Nephron (organoid): ENCODE measurements around the gene RHEB.
A peak's percentile ranks its signal among the peaks of the same experiment; 100 is the strongest.

Source experiments
- H3K27ac Mint-ChIP-seq, 3 experiments: 2 replicates each; pipeline ENCODE4 v1.8.0; 2020; ENCODE audit warnings: mixed read lengths in 3 of 3, mild to moderate bottlenecking in 2 of 3, moderate library complexity in 1 of 3
- H3K27me3 Mint-ChIP-seq: 2 replicates; pipeline ENCODE4 v1.8.0; 2021; ENCODE audit warnings: low read depth, mild to moderate bottlenecking, moderate library complexity, mixed read lengths
- H3K36me3 Mint-ChIP-seq: 2 replicates; pipeline ENCODE4 v1.8.0; 2020; ENCODE audit warnings: low read depth, mixed read lengths
- H3K4me1 Mint-ChIP-seq: 2 replicates; pipeline ENCODE4 v1.8.0; 2020; ENCODE audit warnings: mixed read lengths
- H3K4me3 Mint-ChIP-seq, 3 experiments: 2 replicates each; pipeline ENCODE4 v1.8.0; 2020; ENCODE audit warnings: mild to moderate bottlenecking in 3 of 3, mixed read lengths in 3 of 3, moderate library complexity in 2 of 3
- H3K9me3 Mint-ChIP-seq: 2 replicates; pipeline ENCODE4 v1.8.0; 2020; ENCODE audit warnings: mixed read lengths
- TF ChIP-seq, protein P1 (sequence below), 3 experiments: fragments of 200-600 bp; sonication (generic); IDR thresholded peaks; one replicate each; pipeline ENCODE4 v1.5.0; 2021; ENCODE audit warnings: antibody characterized with exemption in 3 of 3; ENCODE audit not compliant: unreplicated experiment in 3 of 3

RHEB gene

DNA sequence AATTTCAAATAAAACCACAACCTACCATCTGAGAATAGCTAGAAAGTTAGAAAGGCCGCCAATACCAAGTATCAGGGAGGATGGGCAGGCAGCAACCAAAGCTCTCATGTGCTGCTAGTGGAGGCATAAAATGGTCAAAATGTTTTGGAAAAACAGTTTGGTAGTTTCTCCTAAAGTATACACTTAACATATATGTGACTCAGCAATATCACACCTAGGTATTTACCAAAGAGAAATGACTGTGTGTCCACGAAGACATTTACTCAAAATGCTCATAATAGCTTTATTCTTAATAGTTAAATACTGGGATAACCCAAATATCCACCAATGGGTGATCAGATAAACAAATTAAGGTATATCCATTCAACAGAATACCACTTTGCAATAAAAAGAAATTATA is 14.3 kb downstream of the RHEB start:
- peaks cover under 1% of the 10 kb centered on the region for H3K36me3 Mint-ChIP-seq
- TF ChIP-seq, protein P1, sequence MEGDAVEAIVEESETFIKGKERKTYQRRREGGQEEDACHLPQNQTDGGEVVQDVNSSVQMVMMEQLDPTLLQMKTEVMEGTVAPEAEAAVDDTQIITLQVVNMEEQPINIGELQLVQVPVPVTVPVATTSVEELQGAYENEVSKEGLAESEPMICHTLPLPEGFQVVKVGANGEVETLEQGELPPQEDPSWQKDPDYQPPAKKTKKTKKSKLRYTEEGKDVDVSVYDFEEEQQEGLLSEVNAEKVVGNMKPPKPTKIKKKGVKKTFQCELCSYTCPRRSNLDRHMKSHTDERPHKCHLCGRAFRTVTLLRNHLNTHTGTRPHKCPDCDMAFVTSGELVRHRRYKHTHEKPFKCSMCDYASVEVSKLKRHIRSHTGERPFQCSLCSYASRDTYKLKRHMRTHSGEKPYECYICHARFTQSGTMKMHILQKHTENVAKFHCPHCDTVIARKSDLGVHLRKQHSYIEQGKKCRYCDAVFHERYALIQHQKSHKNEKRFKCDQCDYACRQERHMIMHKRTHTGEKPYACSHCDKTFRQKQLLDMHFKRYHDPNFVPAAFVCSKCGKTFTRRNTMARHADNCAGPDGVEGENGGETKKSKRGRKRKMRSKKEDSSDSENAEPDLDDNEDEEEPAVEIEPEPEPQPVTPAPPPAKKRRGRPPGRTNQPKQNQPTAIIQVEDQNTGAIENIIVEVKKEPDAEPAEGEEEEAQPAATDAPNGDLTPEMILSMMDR (IDR thresholded peaks at IDR 0.05; ENCODE audit: unreplicated experiment in 3 of 3), result no peak
- peaks cover 46% of the 10 kb centered on the region for H3K4me1 Mint-ChIP-seq
- H3K27me3 Mint-ChIP-seq, result no peaks in the 10 kb centered on the region
- no peaks in the 10 kb centered on the region for H3K9me3 Mint-ChIP-seq
- H3K27ac Mint-ChIP-seq, result no peak overlapping the region
- H3K4me3 Mint-ChIP-seq, result no peak overlapping the region

DNA sequence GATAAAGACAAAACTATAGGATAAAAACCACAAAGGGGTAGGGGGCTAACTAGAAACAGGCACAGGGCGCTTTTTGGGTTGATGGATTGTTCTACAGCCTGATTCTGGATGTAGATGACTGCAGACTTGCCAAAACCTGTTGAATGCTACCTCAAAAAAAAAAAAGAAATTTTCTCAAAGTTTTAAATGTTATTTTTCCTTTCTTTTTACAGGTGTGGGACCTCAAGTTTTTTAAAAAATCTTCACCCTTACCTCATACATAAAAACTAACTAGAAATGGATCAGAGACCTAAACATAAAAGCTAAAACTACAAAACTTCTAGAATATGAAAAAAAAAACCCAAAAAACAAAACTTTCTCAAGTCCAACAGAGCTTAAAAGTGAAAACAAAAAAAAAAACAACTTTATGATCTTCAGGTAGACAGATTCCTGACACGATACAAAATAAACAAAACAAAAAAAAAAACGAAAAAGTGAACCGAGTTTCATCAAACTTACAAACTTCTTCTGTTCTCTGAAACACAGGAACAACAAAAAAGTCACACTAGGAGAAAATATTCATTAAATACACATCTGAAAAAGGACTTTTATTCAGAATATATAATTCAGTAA is 14.9 kb downstream of the RHEB start:
- Mint-ChIP-seq H3K9me3 (no peaks in the 10 kb centered on the region), H3K4me3 (no peak overlapping the region), H3K27ac (no peak overlapping the region), H3K4me1 (peaks cover 46% of the 10 kb centered on the region), H3K27me3 (no peaks in the 10 kb centered on the region), H3K36me3 (peaks cover 4% of the 10 kb centered on the region)
- TF ChIP-seq, protein P1 (IDR thresholded peaks at IDR 0.05; ENCODE audit: unreplicated experiment in 3 of 3), result no peak

DNA sequence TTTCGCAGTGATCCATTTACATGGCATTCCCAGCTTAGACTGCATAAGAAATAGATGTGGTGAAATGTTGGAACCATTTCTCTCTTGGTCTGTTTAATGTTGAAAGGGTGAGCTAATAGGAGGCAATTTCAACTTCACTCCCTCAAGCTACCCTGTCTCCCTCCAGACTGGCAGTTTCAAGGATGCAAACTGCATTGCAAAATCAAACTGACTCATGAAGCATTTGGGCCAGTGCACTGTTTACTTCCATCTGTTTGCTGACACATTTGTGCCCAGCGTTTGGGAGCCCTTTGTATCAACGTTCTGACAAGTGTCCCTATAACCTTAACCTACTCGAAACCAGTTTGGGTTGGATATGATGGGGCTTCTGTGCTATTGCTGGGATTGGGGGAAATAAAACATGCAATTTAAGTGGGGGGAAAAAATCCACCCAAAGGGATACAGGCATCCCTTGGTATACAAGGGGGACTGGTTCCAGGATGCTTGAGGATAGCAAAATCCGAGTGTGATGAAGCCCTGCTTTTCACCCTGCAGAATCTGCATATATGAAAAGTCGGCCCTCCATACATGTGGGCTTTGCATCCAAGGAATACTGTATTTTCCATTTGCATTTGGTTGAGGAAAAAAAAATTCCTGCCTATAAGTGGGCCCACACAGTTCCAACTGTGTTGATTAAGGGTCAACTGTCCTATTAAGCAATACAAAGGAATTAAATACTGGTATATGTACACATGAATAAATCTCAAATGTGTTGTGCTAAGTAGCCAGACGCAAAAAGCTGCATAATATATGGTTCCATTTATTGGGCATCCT is 15.6 kb downstream of the RHEB start:
- Mint-ChIP-seq H3K27ac (no peak overlapping the region), H3K36me3 (peaks cover 4% of the 10 kb centered on the region), H3K27me3 (no peaks in the 10 kb centered on the region), H3K4me1 (peaks cover 43% of the 10 kb centered on the region), H3K9me3 (no peaks in the 10 kb centered on the region), H3K4me3 (no peak overlapping the region)
- TF ChIP-seq, protein P1 (IDR thresholded peaks at IDR 0.05; ENCODE audit: unreplicated experiment in 3 of 3), result no peak

DNA sequence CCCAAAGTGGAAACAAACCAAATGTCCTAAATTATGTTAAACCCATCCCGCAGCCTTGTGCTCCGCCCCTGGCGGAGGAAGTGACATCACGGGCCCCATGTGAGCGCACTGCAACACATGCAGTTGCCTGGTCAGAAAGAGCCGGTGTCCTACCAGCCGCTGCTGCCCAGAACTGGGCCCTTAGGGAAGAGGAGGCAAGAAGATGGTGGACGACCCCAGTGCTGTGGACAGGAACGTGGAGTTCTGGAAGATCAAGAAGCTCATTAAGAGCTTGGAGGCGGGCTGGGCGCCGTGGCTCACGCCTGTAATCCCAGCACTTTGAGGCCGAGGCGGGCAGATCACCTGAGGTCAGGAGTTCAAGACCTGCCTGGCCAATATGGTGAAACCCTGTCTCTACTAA is 18.0 kb downstream of the RHEB start:
- H3K27me3 Mint-ChIP-seq, result no peaks in the 10 kb centered on the region
- H3K36me3 Mint-ChIP-seq, result peaks cover 10% of the 10 kb centered on the region
- TF ChIP-seq, protein P1 (IDR thresholded peaks at IDR 0.05; ENCODE audit: unreplicated experiment in 3 of 3), result no peak
- H3K9me3 Mint-ChIP-seq, result no peaks in the 10 kb centered on the region
- H3K27ac Mint-ChIP-seq, result no peak overlapping the region
- H3K4me3 Mint-ChIP-seq, result no peak overlapping the region
- peaks cover 40% of the 10 kb centered on the region for H3K4me1 Mint-ChIP-seq

DNA sequence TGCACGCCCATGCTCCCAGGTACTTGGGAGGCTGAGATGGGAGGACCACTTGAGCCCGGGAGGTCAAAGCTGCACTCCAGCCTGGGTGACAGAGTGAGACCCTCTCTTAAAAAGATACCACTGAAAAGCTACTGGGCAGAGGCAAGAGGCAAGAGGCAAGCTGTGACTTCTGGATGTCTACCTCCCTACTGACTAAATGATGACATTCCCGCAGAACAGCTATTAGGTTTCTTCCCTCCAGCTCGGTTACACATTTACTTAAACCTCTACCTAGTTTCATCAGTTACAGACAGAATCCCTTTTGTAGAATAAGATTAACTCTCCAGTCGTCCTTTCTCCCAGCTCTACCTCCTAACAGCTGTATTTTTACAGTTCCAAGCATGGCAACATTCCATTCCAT is 21.2 kb downstream of the RHEB start:
- no peaks in the 10 kb centered on the region for H3K27me3 Mint-ChIP-seq
- H3K9me3 Mint-ChIP-seq, result no peaks in the 10 kb centered on the region
- H3K4me1 Mint-ChIP-seq, result peaks cover 59% of the 10 kb centered on the region
- TF ChIP-seq, protein P1 (IDR thresholded peaks at IDR 0.05; ENCODE audit: unreplicated experiment in 3 of 3), result no peak
- H3K27ac Mint-ChIP-seq, result peak overlapping the region; percentile 53 to 85 (median 65)
- no peak overlapping the region for H3K4me3 Mint-ChIP-seq
- peaks cover 10% of the 10 kb centered on the region for H3K36me3 Mint-ChIP-seq
